ENCODE measurements around the gene DNAJC25.

- no peak for TF ChIP-seq CTCF (conservative IDR thresholded peaks at IDR 0.05; ENCODE audit: low read depth, low read length)
- TF ChIP-seq EZH2 (IDR thresholded peaks at IDR 0.05; ENCODE audit: borderline replicate concordance, low read depth, low read length, poor library complexity, severe bottlenecking), result no peak
Measured at GRCh38 chr9:111668026-111668573, 37.0 kb downstream of the DNAJC25 start.

Data from A673 (cell line).